GM18517 (cell line): Measurements from ENCODE around the gene MYH10.

Experiments
- ATAC-seq: cut with Tn5 transposase; IDR thresholded peaks from one replicate; pipeline ENCODE4 v1.9.1; 2021; ENCODE audit warnings: mild to moderate bottlenecking, moderate library complexity; ENCODE audit not compliant: unreplicated experiment

MYH10 gene

DNA sequence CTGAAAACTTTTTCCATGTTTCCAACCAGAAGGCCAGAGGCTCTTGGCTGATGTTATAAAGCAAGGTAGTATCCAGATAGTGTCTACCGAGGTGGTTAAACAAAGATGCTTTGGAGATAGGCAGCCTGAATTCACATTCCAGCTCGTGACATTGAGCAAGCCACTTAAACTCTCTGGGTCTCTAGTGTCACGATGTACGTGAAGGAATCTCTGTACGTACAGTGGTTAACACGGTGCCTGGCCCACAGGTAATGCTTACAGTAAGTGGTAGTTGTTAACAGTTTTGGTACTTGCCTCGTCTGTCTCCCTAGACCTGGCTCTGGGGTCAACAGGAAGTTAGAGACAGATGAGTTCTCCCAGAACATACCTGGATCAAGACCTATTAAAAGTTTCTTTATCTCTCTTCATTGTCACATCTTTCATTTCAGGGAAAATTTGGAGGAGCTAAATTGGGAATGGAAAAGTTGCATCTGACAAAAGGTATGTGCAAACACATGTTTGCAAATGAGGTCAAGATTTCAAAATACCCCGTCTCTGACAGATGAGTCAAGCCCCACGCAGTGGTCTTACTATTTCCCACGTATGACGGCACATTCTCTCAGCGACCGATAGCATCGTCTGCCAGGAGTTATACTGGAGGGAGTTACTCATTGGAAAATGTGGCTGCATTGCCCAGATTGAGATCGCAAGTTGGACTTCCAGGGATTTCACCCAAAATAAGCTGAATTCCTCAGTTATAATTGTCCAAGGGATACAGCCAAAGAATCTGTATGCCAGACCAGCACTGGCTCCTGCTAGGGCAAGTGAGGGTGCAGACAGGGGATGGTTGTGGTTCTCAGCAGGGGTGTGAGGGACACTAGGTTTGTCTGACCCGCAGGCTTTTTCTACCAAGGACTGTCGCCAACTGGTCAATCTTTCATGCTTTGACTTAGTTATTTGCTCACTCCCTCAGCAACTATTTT lies 18.9 kb upstream of the MYH10 start:
- no peak for ATAC-seq

DNA sequence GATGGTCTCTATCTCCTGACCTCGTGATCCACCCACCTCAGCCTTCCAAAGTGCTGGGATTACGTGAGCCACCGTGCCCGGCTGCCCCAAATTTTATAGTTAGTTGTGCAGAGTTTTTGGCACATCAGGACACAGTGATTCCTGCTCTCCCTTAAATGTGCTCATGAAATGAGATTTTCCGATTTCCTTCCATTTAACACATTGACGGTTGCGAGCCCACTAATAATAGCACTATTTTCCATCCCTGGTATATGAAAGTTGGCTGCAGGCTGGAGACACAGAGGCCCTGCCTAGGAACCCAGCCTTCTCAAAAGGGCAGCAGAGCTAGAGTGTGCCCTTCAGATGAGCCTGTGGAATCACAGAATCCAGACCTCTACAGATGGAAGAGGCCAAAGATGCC lies 17.4 kb upstream of the MYH10 start:
- ATAC-seq: no peak

DNA sequence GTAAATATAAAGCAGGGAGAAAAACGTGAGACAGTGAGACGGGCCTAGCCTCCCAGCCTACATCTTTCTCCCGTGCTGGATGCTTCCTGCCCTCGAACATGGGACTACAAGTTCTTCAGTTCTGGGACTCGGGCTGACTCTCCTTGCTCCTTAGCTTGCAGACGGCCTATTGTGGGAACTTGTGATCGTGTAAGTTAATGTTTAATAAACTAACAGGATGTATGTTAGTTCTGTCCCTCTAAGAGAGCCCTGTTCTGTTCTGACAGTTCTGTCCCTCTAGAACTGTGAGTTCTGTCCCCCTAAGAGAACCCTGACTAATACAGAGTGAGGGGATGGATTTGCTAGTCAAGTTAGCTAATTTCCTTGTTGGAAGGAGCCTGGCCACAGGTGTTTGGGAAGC lies 16.7 kb upstream of the MYH10 start:
- ATAC-seq: no peak

DNA sequence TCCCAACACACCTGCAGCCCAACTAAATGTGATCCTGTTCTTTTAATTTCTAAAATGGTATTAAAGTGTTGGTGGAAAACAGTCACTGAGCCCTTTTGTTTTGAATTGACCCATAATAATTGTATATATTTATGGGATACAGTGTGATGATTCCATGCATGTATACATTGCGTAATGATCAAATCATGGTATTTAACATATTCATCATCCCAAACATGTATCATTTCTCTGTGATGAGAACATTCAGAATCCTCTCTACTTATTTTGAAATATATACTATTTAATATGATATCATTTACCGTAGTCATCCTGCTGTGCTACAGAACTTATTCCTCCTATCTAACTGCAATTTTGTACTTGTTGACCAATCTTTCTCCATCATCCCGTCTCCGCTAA lies 14.0 kb upstream of the MYH10 start:
- ATAC-seq: no peak

DNA sequence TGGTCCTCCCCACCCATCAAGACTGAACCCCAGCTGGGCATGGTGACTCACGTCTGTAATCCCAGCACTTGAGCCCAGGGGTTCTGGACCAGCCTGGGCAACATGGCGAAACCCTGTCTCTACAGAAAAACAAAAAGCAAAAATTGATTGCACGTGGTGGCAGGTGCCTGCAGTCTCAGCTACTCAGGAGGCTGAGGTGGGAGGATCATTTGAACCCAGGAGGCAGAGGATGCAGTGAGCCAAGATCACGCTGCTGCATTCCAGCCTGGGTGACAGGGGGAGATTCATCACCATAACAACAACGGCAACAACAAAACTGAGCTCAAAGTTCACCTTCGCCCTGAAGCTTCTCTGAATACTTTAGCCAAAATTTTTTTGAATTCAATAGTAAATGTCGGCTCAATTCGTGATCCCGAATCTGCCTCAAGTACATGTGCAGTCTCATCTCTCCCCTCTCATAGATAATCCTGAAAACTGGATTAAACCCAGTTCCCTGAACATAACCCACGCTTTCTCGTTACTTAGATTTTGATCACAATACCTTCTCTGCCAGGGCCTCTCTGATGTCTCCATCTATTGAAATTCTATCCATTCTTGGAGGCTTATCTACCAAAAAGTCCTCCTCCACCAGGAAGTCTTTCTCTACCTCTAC lies 13.5 kb upstream of the MYH10 start:
- ATAC-seq: no peak

DNA sequence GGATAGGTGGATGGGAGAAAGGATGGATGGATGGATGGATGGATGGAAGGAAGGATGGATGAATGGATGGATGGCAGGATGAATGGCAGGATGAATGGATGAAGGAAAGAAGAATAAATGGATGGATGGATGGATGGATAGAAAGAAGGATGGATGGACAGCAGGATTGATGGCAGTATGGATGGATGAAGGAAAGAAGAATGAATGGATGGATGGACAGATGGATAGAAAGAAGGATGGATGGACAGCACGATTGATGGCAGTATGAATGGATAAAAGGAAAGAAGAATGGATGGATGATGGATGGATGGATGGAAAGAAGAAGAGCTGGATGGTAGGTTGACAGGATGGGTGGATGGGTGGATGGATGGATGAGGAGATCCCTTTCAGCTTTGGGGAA lies 9.2 kb upstream of the MYH10 start:
- no peak for ATAC-seq

DNA sequence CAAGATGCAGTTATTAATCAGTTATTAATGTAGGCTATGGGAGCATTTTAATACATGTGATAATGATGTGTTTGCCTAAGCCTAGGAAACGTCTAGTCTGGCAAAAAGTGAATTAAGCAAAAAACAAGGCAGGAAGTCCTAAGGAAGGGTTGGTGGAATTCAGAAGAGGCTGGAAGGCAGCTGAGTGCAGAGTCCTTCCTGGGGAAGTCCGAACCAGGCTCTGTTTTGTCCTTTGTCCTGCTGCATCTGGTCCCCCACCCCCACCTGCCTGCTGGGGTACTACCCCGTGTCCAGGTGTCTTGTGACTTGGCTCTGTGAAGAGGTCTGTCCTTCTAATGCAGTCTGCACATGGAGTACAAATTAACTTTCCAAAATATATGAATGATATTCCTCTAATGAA lies 1.5 kb upstream of the MYH10 start:
- ATAC-seq: no peak

DNA sequence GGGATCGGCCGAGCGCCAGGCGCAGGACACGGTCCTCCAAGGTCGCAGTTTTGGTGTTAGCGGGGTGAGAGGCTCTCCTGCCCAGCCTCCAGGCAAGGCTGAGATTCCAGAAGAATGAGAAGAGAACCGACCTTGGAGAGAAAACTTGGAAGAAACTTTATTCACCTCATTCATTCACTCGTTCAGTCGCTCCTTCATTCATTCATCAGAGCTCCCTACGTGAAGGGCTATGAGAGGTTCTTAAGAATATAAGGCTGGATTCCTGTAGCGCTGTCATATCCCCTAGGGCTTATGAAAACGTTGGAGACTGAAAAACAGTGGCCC lies 991 bp upstream of the MYH10 start:
- ATAC-seq: no peak

DNA sequence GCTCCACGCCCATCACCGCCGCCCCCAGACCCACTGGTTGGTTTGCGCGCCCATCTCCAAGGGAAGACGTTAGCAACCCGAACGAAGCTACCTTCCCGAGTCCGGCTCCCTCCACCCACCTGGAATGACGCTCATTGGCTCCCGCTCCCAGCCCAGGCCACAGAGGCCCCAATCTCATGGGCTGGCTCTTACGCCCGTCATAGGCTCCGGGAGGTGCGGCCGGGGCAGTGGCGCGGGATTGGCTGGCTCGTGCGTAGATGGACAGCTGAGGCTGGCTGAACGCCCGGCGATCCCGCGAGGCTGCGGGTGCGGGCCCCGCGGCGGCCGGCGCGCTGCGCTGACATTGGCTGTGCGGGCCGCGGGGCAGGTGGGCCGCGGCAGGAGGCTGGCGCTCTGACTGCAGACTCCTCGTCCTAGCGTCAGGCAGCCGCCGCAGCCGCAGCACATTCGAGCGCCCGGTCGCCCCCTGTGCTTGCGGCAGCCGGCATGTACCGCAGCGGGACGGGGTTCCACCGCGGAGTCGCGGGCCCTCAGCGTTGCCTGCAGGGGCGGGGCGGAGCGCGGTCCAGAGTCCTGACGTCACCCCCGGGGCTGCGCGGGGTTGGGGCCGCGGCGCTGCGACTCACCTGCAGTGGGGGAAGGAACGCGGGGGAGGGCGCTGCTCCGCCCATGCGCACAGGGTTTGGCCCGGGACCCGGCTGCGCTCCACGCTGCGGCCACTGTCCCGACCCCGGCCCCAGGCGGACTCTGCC lies 453 bp upstream of the MYH10 start:
- peak; percentile 92 for ATAC-seq

DNA sequence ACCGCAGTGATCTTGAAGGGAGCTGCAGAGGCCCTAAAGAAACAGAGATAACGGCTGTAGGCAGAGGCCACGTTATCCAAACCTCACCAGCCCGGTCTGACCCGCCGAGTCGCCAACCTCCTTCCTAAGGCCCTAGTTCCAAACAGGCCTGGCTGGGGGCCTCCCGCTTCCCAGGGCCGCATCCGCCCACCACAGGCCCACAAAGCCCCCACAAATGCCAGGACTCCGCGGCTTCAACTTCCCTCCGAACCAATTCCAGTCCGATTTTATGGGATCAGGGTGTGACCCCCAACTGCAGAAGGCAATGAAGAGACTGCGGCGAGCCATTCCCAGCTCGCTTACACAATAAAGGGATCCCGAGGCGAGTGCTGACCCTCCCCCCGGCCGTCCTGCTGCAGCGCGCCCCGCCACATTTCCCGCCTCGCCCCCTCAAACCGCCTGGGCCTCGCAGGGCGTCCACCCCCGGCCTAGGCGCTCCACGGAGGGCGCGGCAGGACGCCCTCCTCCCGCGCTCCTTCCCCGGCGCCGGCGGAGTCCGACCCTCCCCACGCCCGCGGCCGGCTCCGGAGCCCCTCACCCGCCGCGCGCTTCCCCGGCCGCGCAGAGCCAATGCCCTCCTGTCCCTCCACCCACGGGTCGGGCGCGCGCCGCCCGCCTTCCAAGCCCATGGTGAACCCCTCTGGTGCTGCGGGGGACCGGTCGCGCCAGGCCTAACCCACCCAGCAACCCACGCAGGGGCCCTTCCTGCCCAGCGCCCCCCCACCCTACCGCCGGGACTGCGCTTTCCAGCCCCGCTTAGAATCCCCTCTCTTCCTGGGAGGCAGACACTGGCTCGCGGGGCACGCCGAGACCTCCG lies 926 bp downstream of the MYH10 start:
- no peak for ATAC-seq

DNA sequence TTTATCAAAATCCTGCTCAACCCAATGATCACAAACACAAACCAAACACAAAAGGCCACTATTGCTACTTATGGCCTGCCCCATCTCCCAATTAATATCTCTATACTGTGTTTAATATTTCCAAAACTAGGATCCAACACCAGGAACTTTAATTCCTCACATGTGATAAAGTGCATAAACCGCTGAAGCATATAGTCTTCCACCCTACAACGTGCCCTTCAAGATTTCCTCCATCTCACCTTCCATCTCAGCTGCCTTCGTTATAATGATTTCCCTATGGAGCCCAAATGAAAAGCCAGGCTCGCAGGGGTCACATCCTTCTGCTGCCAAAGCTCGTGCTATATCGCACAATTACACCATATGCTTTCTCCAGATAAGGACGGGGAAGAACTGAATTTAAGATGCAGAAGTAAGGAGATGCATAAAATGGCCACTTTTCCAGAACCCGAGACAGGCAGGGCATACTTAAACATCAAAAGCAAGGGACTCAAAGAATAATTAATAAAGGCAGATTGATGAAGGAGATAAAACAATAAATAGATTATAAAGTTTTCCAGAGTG lies 1.8 kb downstream of the MYH10 start:
- ATAC-seq: no peak

DNA sequence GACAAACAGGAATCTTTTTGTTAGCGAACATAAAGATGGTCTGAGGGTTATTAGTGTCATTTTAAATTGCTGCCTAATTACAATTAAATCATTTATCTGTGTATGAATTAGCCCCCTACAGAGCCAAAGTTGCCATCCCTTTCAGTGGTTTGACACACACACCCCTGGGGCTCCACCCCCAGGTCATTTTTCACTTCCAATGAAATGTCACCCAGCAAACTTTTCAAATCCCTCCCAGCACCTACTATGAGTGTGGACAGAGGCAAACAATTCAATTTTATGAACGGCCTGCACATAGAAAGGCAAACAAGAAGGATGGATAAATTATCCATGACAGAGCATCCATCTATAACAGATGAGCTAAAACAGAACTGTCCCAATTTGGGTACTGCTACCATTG lies 2.4 kb downstream of the MYH10 start:
- ATAC-seq: no peak

DNA sequence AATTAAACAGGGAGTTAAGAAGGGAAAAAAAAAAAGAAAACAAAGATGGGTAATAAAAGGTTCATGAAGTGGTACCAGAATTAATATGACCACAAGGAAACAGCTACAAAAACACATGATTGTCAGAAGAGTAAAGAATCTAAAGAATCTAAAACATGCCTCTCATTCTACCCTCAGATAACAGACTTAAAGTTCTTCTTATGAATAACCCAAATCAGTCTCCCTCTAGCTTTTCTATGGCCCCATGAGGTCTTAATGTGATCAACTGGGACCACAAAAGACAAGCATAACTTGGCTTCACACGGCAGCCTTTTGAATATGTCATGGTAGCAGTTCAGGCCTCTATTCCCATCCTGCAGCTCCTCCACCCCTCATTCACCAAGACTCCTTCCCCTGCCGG lies 6.9 kb downstream of the MYH10 start:
- no peak for ATAC-seq

DNA sequence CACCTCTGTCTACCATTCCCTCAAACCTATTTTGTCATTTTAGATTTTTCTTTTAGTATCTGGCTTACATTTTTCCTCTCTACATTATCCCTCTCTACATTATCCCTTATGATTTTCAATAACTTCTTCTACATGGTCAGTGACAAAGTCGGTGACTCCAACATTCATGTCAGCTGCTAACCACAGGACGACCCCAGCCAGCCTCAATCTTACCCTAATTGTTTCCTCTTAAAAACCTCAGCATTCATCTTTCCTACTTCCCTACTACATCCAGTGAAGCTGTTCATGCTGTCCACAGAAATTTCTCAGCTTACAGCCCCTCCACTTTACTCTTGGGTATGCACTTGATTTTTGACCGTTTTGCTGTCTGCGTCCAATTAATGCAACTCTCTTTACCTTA lies 8.3 kb downstream of the MYH10 start:
- ATAC-seq: no peak

DNA sequence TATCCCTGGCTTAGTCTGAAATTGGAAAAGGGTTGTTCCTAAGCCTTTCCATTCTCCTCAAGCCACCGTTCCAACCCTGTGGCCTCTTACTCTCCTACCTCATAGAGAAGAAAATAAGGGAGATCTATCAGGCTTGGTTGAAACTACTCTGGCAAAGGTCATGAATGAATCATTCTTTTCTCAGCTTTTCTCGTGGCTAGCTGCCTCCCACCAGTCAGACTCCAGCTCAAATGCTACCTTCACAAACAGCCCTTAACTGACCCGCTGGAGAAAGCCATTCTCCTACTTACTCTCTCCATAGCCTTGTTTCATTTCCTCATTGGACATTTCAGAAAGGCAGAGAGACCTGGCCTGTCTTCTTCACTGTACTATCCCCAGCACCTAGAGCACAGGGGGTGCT lies 8.9 kb downstream of the MYH10 start:
- ATAC-seq: no peak

DNA sequence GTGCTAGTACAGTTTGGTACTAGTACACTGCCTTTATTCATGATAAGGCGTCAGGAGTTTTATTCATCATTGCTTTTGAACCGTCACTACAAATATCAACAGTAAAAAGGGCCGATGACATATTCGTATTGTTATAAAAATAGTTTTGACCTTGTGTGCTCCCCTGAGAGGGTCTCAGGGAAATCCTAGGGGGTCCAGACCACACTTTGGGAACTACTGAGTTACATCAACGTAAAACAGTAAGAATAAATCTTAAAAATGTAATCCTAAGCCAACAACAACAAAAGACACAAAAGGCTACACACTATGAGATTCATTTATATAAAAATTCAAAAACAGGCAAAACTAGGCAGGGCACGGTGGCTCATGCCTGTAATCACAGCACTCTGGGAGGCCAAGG lies 11.2 kb downstream of the MYH10 start:
- no peak for ATAC-seq

DNA sequence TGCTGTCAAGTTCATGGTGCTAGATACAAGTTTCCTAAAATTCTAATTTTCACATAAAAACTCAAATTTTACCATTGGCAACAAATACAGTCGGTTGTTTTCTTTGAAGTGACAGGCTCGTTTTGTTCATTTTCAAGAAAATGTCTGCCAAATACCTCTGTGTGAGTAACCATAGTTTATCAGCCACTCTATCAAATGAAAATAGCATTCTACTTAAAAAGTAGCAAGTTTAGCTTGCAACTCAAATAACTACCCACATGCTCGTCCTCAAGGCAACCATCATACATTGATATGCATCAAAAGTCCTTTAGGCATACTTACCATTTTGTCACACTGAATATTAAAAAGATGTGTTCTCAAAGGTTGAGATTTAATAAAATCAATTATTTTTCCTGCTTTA lies 11.7 kb downstream of the MYH10 start:
- no peak for ATAC-seq

DNA sequence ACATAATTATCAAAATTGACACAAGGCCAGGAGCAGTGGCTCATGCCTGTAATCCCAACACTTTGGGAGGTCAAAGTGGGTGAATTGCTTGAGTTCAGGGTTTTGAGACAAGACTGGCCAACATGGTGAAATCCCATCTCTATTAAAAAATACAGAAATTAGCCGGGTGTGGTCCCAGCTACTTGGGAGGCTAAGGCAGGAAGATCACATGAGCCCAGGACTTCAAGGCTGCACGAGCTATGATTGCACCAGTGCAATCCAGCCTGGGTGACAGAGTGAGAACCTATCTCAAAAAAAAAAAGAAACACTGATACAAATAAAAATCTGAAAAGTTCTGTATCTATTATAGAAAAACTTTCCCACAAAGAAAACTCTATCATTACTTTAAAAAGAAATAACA lies 15.5 kb downstream of the MYH10 start:
- ATAC-seq: no peak

DNA sequence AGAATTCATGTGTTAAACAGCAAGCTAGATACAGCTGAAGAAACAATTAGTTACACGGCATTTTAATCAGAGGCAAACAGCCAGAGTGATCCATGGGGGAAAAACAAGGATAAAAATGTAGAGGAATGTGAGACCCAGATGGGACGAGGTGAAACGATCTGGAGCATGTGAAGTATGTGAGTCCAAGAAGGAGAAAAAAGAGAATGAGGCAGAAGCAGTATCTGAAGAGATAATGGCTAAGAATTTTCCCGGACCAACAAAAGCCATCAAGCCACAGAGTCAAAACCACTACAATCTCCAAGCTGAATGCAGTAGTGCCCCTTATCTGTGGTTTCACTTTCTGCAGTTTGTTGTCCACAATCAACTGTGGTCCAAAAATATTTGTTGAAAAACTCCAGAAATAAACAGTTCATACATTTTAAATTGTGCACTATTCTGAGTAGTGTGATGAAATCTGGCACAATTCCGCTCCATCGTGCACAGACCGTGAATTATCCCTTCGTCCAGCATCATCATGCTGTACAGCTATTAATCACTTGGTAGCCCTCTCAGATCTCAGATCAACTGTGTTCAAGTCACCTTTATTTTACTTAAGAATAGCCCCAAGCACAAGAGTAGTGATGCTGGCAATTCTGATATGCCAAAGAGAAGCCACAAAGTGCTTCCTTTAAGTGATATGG lies 18.8 kb downstream of the MYH10 start:
- ATAC-seq: no peak

DNA sequence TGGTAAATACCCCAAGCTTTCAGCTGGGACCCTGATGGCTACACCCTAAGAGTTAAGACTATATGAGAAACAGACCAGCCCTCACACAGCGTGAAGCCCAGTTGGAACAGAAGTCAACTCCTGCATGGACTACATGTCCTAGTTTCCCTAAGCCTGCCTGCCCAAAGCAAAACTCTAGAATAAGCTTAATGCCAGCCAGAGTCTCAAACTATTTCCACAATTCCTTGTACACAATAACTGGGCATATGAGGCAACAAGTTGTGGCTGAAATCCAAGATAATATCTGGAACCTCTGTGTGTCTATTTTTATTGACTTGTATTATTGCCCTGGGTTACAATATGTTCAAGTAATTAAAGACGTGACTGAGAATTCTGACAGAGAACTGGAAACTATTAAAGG lies 19.4 kb downstream of the MYH10 start:
- no peak for ATAC-seq
